Measurements from ENCODE around the gene GLT8D1. TPM values are rescaled to one million over a fixed set of nuclear protein-coding genes. Genes with fewer than 3 reads are reported as not detected.

GLT8D1 gene
- total RNA-seq, 1 donor from 2014 or later: 29.2 TPM

DNA sequence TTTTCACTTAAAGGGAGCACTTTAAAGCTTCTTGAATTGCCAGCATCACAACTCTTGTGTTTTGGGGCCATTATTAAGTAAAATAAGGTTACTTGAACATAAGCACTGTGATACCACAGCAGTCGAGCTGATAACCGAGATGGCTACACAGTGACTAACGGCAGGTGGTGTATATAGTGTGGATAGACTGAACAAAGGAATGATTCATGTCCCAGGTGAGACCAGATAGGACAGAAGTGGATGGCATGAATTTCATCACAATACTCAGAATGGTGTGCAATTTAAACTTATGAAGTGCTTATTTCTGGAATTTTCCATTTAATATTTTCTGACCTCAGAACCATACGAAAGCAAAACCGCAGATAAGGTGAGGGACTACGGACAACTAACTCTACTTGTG, 60.0 kb downstream of the GLT8D1 start:
- TF ChIP-seq, protein P1, sequence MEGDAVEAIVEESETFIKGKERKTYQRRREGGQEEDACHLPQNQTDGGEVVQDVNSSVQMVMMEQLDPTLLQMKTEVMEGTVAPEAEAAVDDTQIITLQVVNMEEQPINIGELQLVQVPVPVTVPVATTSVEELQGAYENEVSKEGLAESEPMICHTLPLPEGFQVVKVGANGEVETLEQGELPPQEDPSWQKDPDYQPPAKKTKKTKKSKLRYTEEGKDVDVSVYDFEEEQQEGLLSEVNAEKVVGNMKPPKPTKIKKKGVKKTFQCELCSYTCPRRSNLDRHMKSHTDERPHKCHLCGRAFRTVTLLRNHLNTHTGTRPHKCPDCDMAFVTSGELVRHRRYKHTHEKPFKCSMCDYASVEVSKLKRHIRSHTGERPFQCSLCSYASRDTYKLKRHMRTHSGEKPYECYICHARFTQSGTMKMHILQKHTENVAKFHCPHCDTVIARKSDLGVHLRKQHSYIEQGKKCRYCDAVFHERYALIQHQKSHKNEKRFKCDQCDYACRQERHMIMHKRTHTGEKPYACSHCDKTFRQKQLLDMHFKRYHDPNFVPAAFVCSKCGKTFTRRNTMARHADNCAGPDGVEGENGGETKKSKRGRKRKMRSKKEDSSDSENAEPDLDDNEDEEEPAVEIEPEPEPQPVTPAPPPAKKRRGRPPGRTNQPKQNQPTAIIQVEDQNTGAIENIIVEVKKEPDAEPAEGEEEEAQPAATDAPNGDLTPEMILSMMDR (IDR thresholded peaks at IDR 0.05; ENCODE audit: borderline replicate concordance): no peak
- no peaks in the 10 kb centered on the region for H3K27me3 ChIP-seq (ENCODE audit: low read depth)
- H3K9me3 ChIP-seq (replicated peaks): no peaks in the 10 kb centered on the region
- H3K36me3 ChIP-seq: peaks cover 95% of the 10 kb centered on the region
- H3K4me3 ChIP-seq: no peak overlapping the region
- no peak for DNase-seq
- intact Hi-C loops (cut with micrococcal nuclease): no loop called here
- H3K4me1 ChIP-seq: peaks cover 11% of the 10 kb centered on the region
- no peak overlapping the region for H3K27ac ChIP-seq (replicated peaks)

Other genes starting within 250 kb of the GLT8D1 start
- gene STAB1, start 210.5 kb downstream of the GLT8D1 start, total RNA-seq: 67.2 TPM
- 69.3 TPM for gene NT5DC2, start 171.9 kb downstream of the GLT8D1 start, total RNA-seq
- gene UQCC5, start 169.2 kb downstream of the GLT8D1 start, total RNA-seq: 65.8 TPM
- 52.3 TPM for gene PBRM1, start 19.9 kb downstream of the GLT8D1 start, total RNA-seq
- 26.8 TPM for gene GNL3, start 19.8 kb downstream of the GLT8D1 start, total RNA-seq
- 85.8 TPM for gene SPCS1, start 315 bp upstream of the GLT8D1 start, total RNA-seq
- 17.7 TPM for gene NEK4, start 65.1 kb upstream of the GLT8D1 start, total RNA-seq
- gene ITIH1, start 71.8 kb upstream of the GLT8D1 start, total RNA-seq: not detected
- 0.55 TPM for gene ITIH3, start 89.0 kb upstream of the GLT8D1 start, total RNA-seq
- 5.0 TPM for gene ITIH4, start 124.9 kb upstream of the GLT8D1 start, total RNA-seq
- gene MUSTN1, start 129.2 kb upstream of the GLT8D1 start, total RNA-seq: 32.7 TPM
- gene STIMATE, start 191.8 kb upstream of the GLT8D1 start, total RNA-seq: 6.3 TPM